ENCODE data around the gene CACNA2D1. TPM values are rescaled to one million over a fixed set of nuclear protein-coding genes. Genes with fewer than 3 reads are reported as not detected.

The CACNA2D1 gene
- total RNA-seq, 2 donors from 2014 or later: 0.46 TPM; not detected in 1

- Mint-ChIP-seq H3K36me3 (ENCODE audit: insufficient read depth in 2 of 2) (peaks cover 0 to 2% of the 10 kb centered on the region in 2 donors), H3K27me3 (ENCODE audit: low read depth) (no peaks in the 10 kb centered on the region), H3K4me1 (ENCODE audit: low read depth) (no peaks in the 10 kb centered on the region), H3K27ac (no peak overlapping the region), H3K9me3 (peaks cover 5 to 13% of the 10 kb centered on the region in 2 donors), H3K4me3 (no peak overlapping the region)
- DNase-seq (no peak), ATAC-seq (replicated peaks in 1 of 2) (no peak)
Observed at GRCh38 chr7:81919494-81919893, 524.1 kb downstream of the CACNA2D1 start.

GRCh38 chr7:81908220-81908619 lies 535.4 kb downstream of the CACNA2D1 start:
- ATAC-seq (replicated peaks in 1 of 2) (no peak), DNase-seq (no peak)
- Mint-ChIP-seq H3K4me1 (ENCODE audit: low read depth) (no peaks in the 10 kb centered on the region), H3K27me3 (ENCODE audit: low read depth) (no peaks in the 10 kb centered on the region), H3K27ac (no peak overlapping the region), H3K4me3 (no peak overlapping the region), H3K36me3 (ENCODE audit: insufficient read depth in 2 of 2) (no peaks in the 10 kb centered on the region), H3K9me3 (peaks cover 8 to 16% of the 10 kb centered on the region in 2 donors)

- H3K4me3 Mint-ChIP-seq: no peak overlapping the region
- no peak overlapping the region for H3K27ac Mint-ChIP-seq
- no peaks in the 10 kb centered on the region for H3K36me3 Mint-ChIP-seq (ENCODE audit: insufficient read depth in 2 of 2)
- H3K27me3 Mint-ChIP-seq (ENCODE audit: low read depth): no peaks in the 10 kb centered on the region
- H3K9me3 Mint-ChIP-seq: peaks cover 8 to 25% of the 10 kb centered on the region in 2 donors
- DNase-seq: no peak
- no peaks in the 10 kb centered on the region for H3K4me1 Mint-ChIP-seq (ENCODE audit: low read depth)
- ATAC-seq (replicated peaks in 1 of 2): no peak
Observed at GRCh38 chr7:81903115-81903514, 540.5 kb downstream of the CACNA2D1 start.

GRCh38 chr7:81902536-81902935 lies 541.0 kb downstream of the CACNA2D1 start:
- Mint-ChIP-seq H3K27ac (no peak overlapping the region), H3K36me3 (ENCODE audit: insufficient read depth in 2 of 2) (no peaks in the 10 kb centered on the region), H3K4me1 (ENCODE audit: low read depth) (no peaks in the 10 kb centered on the region), H3K9me3 (peaks cover 11 to 28% of the 10 kb centered on the region in 2 donors), H3K4me3 (no peak overlapping the region), H3K27me3 (ENCODE audit: low read depth) (no peaks in the 10 kb centered on the region)
- DNase-seq (no peak), ATAC-seq (replicated peaks in 1 of 2) (no peak)
